Erythroblast (primary cell): ENCODE measurements around the gene GPC3.

Experiments used
- GATA1 ChIP-seq: IDR thresholded peaks from 2 replicates; pipeline ENCODE4 v1.6.1; 2011; ENCODE audit warnings: low read depth, mild to moderate bottlenecking, control low read depth, low read length, moderate library complexity
- POLR2A ChIP-seq: IDR thresholded peaks from 2 replicates; pipeline ENCODE4 v1.6.1; 2011; ENCODE audit warnings: mild to moderate bottlenecking, low read length

DNA sequence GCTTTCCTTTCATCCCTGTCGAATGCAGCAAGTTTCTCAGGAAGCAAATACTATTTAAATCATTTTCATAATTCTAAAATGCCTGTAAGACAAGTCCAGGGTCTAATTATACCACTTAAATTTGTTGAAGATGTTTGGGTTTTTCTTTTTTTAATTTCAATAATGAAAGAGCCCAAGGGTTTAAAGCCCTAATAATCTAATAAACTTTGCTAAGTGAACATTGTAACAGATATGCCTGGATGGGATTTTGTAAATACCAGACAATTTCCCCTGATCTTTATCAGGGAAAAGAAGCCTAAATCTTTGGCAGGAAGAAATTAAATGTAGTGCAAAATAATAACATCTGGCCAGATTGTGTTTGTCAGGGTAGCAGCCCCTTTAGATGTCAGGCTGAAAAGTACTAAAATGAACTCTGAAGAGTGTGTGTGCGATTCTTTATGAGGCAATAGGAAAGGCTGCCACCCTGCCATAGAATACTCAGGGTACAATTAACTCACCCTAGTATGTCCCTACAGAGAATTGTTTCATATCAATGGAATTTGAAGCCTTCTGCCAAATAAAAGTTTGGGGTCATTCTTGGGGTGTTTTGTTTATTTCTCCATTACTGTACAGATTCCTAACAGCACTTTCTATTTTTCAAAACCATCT is 45.6 kb downstream of the GPC3 start:
- TF ChIP-seq POLR2A (no peak), GATA1 (no peak)
